K562 (cell line): Measurements from ENCODE around the gene P2RY14. TPM values are rescaled to one million over a fixed set of nuclear protein-coding genes. Genes with fewer than 3 reads are reported as not detected.

ENCODE experiments used
- ATAC-seq: fragments of 200-7000 bp; cut with Tn5 transposase; 3 replicates; pipeline ENCODE4 v1.9.1; 2020; ENCODE audit warnings: moderate library complexity
- BruUV-seq: library from RNA; stranded (reverse); fragments of 400-500 nt; replicated peaks from 2 replicates; lab custom pipeline; 2021; lab: Mats Ljungman, UMichigan
- CTCF ChIA-PET: fragments of 300-600 bp; formaldehyde crosslinking; extraction: SDS; loops from one replicate; lab custom pipeline; 2021; ENCODE audit warnings: low intra/inter-chr PET ratio; lab: Yijun Ruan, JAX
- POLR2A ChIA-PET: fragments of 300-600, 350-650 bp; sonication (Branson Sonifier 250); formaldehyde crosslinking; extraction: SDS; loops from one replicate; lab custom pipeline; 2021; ENCODE audit warnings: antibody characterized with exemption, inconsistent platforms; lab: Yijun Ruan, JAX
- DNase-seq, 4 experiments: peaks; one replicate each; pipeline versions ENCODE4 v3.0.0 to v3.0.0-alpha.2; 2011 to 2018; ENCODE audit warnings: low spot score in 3 of 4, mixed read lengths in 3 of 4; ENCODE audit errors: extremely low read depth in 1 of 4
- FAIRE-seq: peaks from 2 replicates; lab custom pipeline; 2011; peaks lifted over from hg19 to GRCh38; lab: Jason Lieb, UNC
- H2AFZ ChIP-seq: 2 replicates; pipeline ENCODE4 v1.6.0; 2011; ENCODE audit warnings: low read depth, low read length, control low read depth, inconsistent platforms
- H3K27ac ChIP-seq: fragments of 200-600 bp; 3 replicates; pipeline ENCODE4 v1.8.0; 2011; ENCODE audit warnings: low read depth, mild to moderate bottlenecking, control low read depth, inconsistent platforms, low read length, moderate library complexity, mixed read lengths; ENCODE audit errors: extremely low read depth
- H3K27me3 ChIP-seq, 2 experiments: fragments of 300-600 bp in 1 of 2; 2 replicates in 1 of 2; 3 replicates in 1 of 2; pipeline versions ENCODE4 v1.6.0 to v1.8.0; 2011; ENCODE audit warnings: inconsistent platforms in 2 of 2, low read length in 2 of 2, mild to moderate bottlenecking in 1 of 2, mixed read lengths in 1 of 2, moderate library complexity in 1 of 2; ENCODE audit not compliant: control insufficient read depth in 2 of 2, insufficient read depth in 2 of 2
- H3K36me3 ChIP-seq: fragments of 300-600 bp; 3 replicates; pipeline ENCODE4 v1.8.0; 2011; ENCODE audit warnings: mild to moderate bottlenecking, low read length, inconsistent platforms; ENCODE audit not compliant: control insufficient read depth, insufficient read depth
- H3K4me1 ChIP-seq, 2 experiments: fragments of 200-600 bp in 1 of 2; replicated peaks in 1 of 2; 2 replicates in 1 of 2; 3 replicates in 1 of 2; pipeline versions ENCODE4 v1.5.1 to v1.8.0; 2011; ENCODE audit warnings: inconsistent platforms in 2 of 2, low read length in 2 of 2, mild to moderate bottlenecking in 1 of 2, mixed read lengths in 1 of 2, moderate library complexity in 1 of 2; ENCODE audit not compliant: control insufficient read depth in 2 of 2, insufficient read depth in 2 of 2
- H3K4me2 ChIP-seq: 2 replicates; pipeline ENCODE4 v1.6.1; 2011; ENCODE audit warnings: low read length, control low read depth, inconsistent platforms, mixed read lengths; ENCODE audit not compliant: insufficient read depth
- H3K4me3 ChIP-seq: fragments of 200-600 bp; sonication (generic), shearing (Covaris generic); 2 replicates; pipeline ENCODE4 v1.5.1; 2016; ENCODE audit warnings: control low read depth, inconsistent platforms
- H3K79me2 ChIP-seq: fragments of 200-600 bp; 3 replicates; pipeline ENCODE4 v1.8.0; 2011; ENCODE audit warnings: low read length, inconsistent platforms; ENCODE audit not compliant: control insufficient read depth, insufficient read depth
- H3K9ac ChIP-seq, 2 experiments: 2 replicates each; pipeline versions ENCODE4 v1.6.0 to v1.6.1; 2011; ENCODE audit warnings: low read depth in 2 of 2, low read length in 2 of 2, control low read depth in 1 of 2, inconsistent platforms in 1 of 2, mild to moderate bottlenecking in 1 of 2, mixed read lengths in 1 of 2; ENCODE audit not compliant: insufficient read depth in 1 of 2
- H3K9me1 ChIP-seq: one replicate; pipeline ENCODE4 v1.6.0; 2011; ENCODE audit warnings: inconsistent platforms, mild to moderate bottlenecking, low read length, moderate library complexity; ENCODE audit not compliant: control insufficient read depth, insufficient read depth
- H3K9me3 ChIP-seq: replicated peaks from 2 replicates; pipeline ENCODE4 v1.5.1; 2011; ENCODE audit warnings: low read depth, low read length, inconsistent platforms; ENCODE audit not compliant: control insufficient read depth, insufficient read depth
- H4K20me1 ChIP-seq: replicated peaks from 2 replicates; pipeline ENCODE4 v1.6.1; 2011; ENCODE audit warnings: low read length, inconsistent platforms, mixed read lengths; ENCODE audit not compliant: control insufficient read depth, insufficient read depth
- EHMT2 ChIP-seq: fragments of 450-650 bp; IDR thresholded peaks from 2 replicates; pipeline ENCODE4 v1.6.1; 2018; ENCODE audit warnings: antibody characterized with exemption
- GABPB1 ChIP-seq: sonication (generic); formaldehyde crosslinking; IDR thresholded peaks from 2 replicates; pipeline ENCODE4 v1.8.0; 2022; ENCODE audit warnings: mild to moderate bottlenecking, missing genetic modification reagents
- MAFK ChIP-seq: IDR thresholded peaks from 2 replicates; pipeline ENCODE4 v1.6.1; 2011; ENCODE audit warnings: low read length, improper control_type of control experiment
- PTRF ChIP-seq: fragments of 450-650 bp; IDR thresholded peaks from 2 replicates; pipeline ENCODE4 v1.6.1; 2016; ENCODE audit warnings: mild to moderate bottlenecking, missing genetic modification characterization, missing compliant biosample characterization
- WHSC1 ChIP-seq: IDR thresholded peaks from one replicate; pipeline ENCODE4 v1.6.1; 2012; ENCODE audit warnings: low read length, control low read depth, inconsistent platforms
- ZBED1 ChIP-seq: IDR thresholded peaks from 2 replicates; pipeline ENCODE4 v1.6.1; 2014
- ZNF830 ChIP-seq: fragments of 250-450 bp; sonication (Bioruptor Pico); IDR thresholded peaks from 2 replicates; pipeline ENCODE4 v1.5.0; 2021; ENCODE audit warnings: mild to moderate bottlenecking
- WGBS: fragments of 100-300 bp; shearing (Covaris generic); methylation state at CpG from one replicate; pipeline ENCODE4 v1.1.6; 2016; ENCODE audit warnings: low coverage, mixed read lengths; ENCODE audit not compliant: insufficient coverage; ENCODE audit errors: missing lambda C conversion rate; 5-methylcytosine and 5-hydroxymethylcytosine counted together
- in situ Hi-C: fragments of 300-500 bp; cut with MboI; formaldehyde crosslinking; loops from 4 replicates; pipeline ENCODE4 v1.15.0; 2018; ENCODE audit warnings: inconsistent platforms, mixed read lengths
- intact Hi-C: fragments of 100-400 bp; cut with micrococcal nuclease; formaldehyde crosslinking; loops from 2 replicates; pipeline ENCODE4 v1.14.2; 2022
- polyA plus RNA-seq, 8 experiments: library from polyadenylated mRNA; depleted of rRNA in 4 of 8; stranded (reverse) in 5 of 8; unstranded in 3 of 8; fragments of >200 nt; fragmentation: Nextera tagmentation in 2 of 8; fragmentation: Illumina TruSeq in 1 of 8; extraction: Ambion mirVana in 2 of 8; extraction: Trizol in 1 of 8; gene quantifications; 2 replicates each; pipeline versions ENCODE4 v1.2.1 to v1.2.3, GENCODE V29; 2011 to 2014; ENCODE audit warnings: inconsistent platforms in 1 of 8, missing spikeins in 1 of 8
- total RNA-seq, 7 experiments: library from RNA; depleted of rRNA in 6 of 7; stranded (reverse); fragments of >200 nt in 6 of 7; fragmentation: Illumina TruSeq in 2 of 7; extraction: Trizol in 2 of 7; gene quantifications; 2 replicates each; pipeline versions ENCODE4 v1.2.1 to v1.2.3, GENCODE V29; 2011 to 2021; ENCODE audit warnings: low replicate concordance in 1 of 7
- TF ChIP-seq, protein P1 (sequence below): sonication (generic); formaldehyde crosslinking; IDR thresholded peaks from 2 replicates; pipeline ENCODE4 v1.5.0; 2020; ENCODE audit warnings: missing genetic modification reagents
- TF ChIP-seq, protein P2 (sequence below): fragments of 450-650 bp; formaldehyde crosslinking; IDR thresholded peaks from 2 replicates; pipeline ENCODE4 v1.4.0; 2020; ENCODE audit warnings: mild to moderate bottlenecking, moderate library complexity
- TF ChIP-seq, protein P3 (sequence below): fragments of 450-650 bp; IDR thresholded peaks from 2 replicates; pipeline ENCODE4 v1.6.1; 2016; ENCODE audit warnings: low read depth, mild to moderate bottlenecking, moderate library complexity
- TF ChIP-seq, protein P4 (sequence below): sonication (generic); formaldehyde crosslinking; IDR thresholded peaks from 2 replicates; pipeline ENCODE4 v1.8.0; 2023; ENCODE audit warnings: mild to moderate bottlenecking, missing genetic modification reagents

Gene P2RY14
- total and polyA plus RNA-seq, 9 of the 15 experiments (the other 6 are each of a cell fraction or from before 2014, with no cell fraction given) = not detected

DNA sequence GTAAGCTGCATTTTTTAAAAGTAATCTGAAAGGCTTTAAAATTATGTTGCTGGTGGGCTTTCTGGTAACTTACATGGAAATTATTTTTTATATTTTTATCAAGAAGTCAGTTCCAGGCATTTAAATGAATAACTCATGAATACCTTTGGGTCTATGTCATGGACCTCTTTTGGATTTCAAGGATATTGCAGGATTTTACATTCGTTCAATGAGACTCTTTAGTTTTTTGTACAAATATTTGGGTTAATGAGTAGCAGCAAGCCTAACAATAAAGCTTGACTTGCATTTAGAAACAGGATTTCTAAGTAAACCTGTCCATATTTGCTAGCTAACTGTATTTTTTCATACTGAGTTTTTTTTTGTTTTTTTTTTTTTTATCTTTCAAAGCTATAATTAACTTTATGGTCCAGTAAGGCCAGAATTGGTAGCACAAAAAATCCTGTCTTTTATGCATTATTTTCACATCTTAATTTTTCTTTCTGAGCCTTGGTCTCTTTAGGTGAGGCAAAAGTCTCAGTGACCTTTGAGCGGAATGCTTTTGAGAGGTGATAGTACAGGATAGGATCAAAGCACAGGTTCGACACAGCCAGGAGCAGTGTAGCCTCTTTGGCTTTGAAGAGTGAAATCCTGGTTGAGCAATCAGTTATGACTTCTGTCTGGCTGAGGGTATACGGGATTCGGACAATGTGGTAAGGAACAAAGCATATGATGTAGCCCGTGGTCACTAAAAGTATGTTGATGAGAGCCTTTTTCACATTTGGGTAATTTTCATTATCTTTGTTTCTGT lies 80.2 kb downstream of the P2RY14 start:
- ATAC-seq = no peak
- H3K79me2 ChIP-seq = no peaks in the 10 kb centered on the region
- no peak for DNase-seq
- H3K27me3 ChIP-seq = peaks cover 0 to 5% of the 10 kb centered on the region in 2 experiments; a peak in 3 of 5 replicates
- no peak overlapping the region for H2AFZ ChIP-seq
- ChIA-PET CTCF (no interaction called here), POLR2A (interaction anchor here (0.5 to 0.7 kb wide), 2 partner anchors 10 to 1385 kb away, joined by 3 to 4 read pairs; partner anchors contain the start of gene RNF13)
- intact Hi-C loops = no loop called here
- in situ Hi-C loops = no loop called here
- no peak overlapping the region for H3K27ac ChIP-seq
- no peaks in the 10 kb centered on the region for H3K36me3 ChIP-seq
- no peaks in the 10 kb centered on the region for H3K9me3 ChIP-seq
- FAIRE-seq = peak; percentile 46
- H3K9ac ChIP-seq = no peak overlapping the region
- no peaks in the 10 kb centered on the region for H3K4me1 ChIP-seq
- H3K4me2 ChIP-seq = no peak overlapping the region
- WGBS = 1% methylated on average over 6 of the region's 6 CpGs
- H3K4me3 ChIP-seq = no peak overlapping the region
- H3K9me1 ChIP-seq = no peaks in the 10 kb centered on the region
- no peaks in the 10 kb centered on the region for H4K20me1 ChIP-seq
- TF ChIP-seq, protein P1, sequence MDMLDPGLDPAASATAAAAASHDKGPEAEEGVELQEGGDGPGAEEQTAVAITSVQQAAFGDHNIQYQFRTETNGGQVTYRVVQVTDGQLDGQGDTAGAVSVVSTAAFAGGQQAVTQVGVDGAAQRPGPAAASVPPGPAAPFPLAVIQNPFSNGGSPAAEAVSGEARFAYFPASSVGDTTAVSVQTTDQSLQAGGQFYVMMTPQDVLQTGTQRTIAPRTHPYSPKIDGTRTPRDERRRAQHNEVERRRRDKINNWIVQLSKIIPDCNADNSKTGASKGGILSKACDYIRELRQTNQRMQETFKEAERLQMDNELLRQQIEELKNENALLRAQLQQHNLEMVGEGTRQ = no peak
- TF ChIP-seq, protein P2, sequence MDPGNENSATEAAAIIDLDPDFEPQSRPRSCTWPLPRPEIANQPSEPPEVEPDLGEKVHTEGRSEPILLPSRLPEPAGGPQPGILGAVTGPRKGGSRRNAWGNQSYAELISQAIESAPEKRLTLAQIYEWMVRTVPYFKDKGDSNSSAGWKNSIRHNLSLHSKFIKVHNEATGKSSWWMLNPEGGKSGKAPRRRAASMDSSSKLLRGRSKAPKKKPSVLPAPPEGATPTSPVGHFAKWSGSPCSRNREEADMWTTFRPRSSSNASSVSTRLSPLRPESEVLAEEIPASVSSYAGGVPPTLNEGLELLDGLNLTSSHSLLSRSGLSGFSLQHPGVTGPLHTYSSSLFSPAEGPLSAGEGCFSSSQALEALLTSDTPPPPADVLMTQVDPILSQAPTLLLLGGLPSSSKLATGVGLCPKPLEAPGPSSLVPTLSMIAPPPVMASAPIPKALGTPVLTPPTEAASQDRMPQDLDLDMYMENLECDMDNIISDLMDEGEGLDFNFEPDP (CRISPR knock-in tag) = no peak
- no peak for TF ChIP-seq ZNF830 (CRISPR knock-in tag)
- no peak for TF ChIP-seq MAFK
- TF ChIP-seq, protein P3, sequence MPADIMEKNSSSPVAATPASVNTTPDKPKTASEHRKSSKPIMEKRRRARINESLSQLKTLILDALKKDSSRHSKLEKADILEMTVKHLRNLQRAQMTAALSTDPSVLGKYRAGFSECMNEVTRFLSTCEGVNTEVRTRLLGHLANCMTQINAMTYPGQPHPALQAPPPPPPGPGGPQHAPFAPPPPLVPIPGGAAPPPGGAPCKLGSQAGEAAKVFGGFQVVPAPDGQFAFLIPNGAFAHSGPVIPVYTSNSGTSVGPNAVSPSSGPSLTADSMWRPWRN = no peak
- TF ChIP-seq, protein P4, sequence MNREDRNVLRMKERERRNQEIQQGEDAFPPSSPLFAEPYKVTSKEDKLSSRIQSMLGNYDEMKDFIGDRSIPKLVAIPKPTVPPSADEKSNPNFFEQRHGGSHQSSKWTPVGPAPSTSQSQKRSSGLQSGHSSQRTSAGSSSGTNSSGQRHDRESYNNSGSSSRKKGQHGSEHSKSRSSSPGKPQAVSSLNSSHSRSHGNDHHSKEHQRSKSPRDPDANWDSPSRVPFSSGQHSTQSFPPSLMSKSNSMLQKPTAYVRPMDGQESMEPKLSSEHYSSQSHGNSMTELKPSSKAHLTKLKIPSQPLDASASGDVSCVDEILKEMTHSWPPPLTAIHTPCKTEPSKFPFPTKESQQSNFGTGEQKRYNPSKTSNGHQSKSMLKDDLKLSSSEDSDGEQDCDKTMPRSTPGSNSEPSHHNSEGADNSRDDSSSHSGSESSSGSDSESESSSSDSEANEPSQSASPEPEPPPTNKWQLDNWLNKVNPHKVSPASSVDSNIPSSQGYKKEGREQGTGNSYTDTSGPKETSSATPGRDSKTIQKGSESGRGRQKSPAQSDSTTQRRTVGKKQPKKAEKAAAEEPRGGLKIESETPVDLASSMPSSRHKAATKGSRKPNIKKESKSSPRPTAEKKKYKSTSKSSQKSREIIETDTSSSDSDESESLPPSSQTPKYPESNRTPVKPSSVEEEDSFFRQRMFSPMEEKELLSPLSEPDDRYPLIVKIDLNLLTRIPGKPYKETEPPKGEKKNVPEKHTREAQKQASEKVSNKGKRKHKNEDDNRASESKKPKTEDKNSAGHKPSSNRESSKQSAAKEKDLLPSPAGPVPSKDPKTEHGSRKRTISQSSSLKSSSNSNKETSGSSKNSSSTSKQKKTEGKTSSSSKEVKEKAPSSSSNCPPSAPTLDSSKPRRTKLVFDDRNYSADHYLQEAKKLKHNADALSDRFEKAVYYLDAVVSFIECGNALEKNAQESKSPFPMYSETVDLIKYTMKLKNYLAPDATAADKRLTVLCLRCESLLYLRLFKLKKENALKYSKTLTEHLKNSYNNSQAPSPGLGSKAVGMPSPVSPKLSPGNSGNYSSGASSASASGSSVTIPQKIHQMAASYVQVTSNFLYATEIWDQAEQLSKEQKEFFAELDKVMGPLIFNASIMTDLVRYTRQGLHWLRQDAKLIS = no peak
- TF ChIP-seq PTRF (tag) = no peak
- TF ChIP-seq ZBED1 = no peak
- TF ChIP-seq WHSC1 = no peak
- no peak for TF ChIP-seq EHMT2
- TF ChIP-seq GABPB1 (CRISPR knock-in tag) = no peak
- BruUV-seq = no TSS peak
